ENCODE results near the gene GKN1. TPM values are rescaled to one million over a fixed set of nuclear protein-coding genes. Genes with fewer than 3 reads are reported as not detected.

Gene GKN1
- total and polyA plus RNA-seq, 7 experiments from 2014 or later = not detected

DNA sequence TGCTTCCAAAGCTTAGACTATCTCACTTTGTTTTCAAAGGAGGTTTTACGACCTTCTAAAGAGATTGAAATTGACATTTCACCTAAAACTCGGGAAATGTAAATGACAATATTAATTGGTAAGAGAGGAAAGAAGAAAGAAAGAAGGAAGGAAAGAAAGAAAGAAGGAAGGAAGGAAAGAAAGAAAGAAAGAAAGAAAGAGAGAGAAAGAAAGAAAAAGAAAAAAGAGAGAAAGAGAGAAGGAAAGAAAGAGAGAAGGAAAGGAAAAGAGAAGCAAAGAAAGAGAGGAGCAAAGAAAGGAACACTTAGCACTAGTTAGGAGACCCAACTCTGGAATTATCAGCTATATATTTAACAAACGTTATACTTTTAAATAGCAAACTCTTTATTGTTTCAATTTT is 3.7 kb downstream of the GKN1 start:
- DNase-seq (no peak), ATAC-seq (no peak)
- Mint-ChIP-seq H3K9me3 (no peaks in the 10 kb centered on the region), H3K4me3 (no peak overlapping the region), H3K36me3 (no peaks in the 10 kb centered on the region), H3K4me1 (peaks cover 0 to 2% (median 0%) of the 10 kb centered on the region in 7 donors), H3K27me3 (peaks cover 21 to 57% (median 40%) of the 10 kb centered on the region in 5 donors), H3K27ac (no peak overlapping the region)
- Histone ChIP-seq H3K27ac (ENCODE audit: low read depth, low read length) (no peak overlapping the region), H3K27me3 (ENCODE audit: control insufficient read depth in 2 of 2, insufficient read depth in 2 of 2, low read length in 2 of 2) (peaks cover 0 to 2% of the 10 kb centered on the region in 2 donors), H3K36me3 (ENCODE audit: control insufficient read depth in 2 of 3, insufficient read depth in 3 of 3, low read length in 3 of 3) (no peaks in the 10 kb centered on the region), H3K9me3 (ENCODE audit: control insufficient read depth in 2 of 3, low read length in 3 of 3) (no peaks in the 10 kb centered on the region), H3K4me1 (ENCODE audit: control insufficient read depth in 2 of 2, insufficient read depth in 2 of 2, low read length in 2 of 2) (no peaks in the 10 kb centered on the region), H3K4me3 (ENCODE audit: low read length) (no peak overlapping the region)
- POLR2A ChIA-PET = no interaction called here
- CTCF ChIA-PET = no interaction called here
- intact Hi-C loops (cut with micrococcal nuclease) = no loop called here

DNA sequence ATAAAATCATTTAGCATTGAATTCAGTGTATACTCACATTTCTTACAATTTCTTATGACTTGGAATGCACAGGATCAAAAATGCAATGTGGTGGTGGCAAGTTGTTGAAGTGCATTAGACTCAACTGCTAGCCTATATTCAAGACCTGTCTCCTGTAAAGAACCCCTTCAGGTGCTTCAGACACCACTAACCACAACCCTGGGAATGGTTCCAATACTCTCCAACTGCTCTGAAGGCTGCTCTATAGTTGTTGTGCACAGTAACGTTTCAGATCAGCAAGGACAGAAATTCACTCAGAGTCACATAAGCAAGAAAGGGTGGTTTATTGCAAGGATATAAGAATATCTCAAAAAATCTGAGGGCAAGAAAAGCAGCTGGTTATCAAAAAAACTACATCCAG is 6.5 kb downstream of the GKN1 start:
- Histone ChIP-seq H3K9me3 (ENCODE audit: control insufficient read depth in 2 of 3, low read length in 3 of 3) (no peaks in the 10 kb centered on the region), H3K36me3 (ENCODE audit: control insufficient read depth in 2 of 3, insufficient read depth in 3 of 3, low read length in 3 of 3) (no peaks in the 10 kb centered on the region), H3K4me3 (ENCODE audit: low read length) (no peak overlapping the region), H3K27ac (ENCODE audit: low read depth, low read length) (no peak overlapping the region), H3K4me1 (ENCODE audit: control insufficient read depth in 2 of 2, insufficient read depth in 2 of 2, low read length in 2 of 2) (no peaks in the 10 kb centered on the region), H3K27me3 (ENCODE audit: control insufficient read depth in 2 of 2, insufficient read depth in 2 of 2, low read length in 2 of 2) (peaks cover 0 to 2% of the 10 kb centered on the region in 2 donors)
- no peak for DNase-seq
- no peak overlapping the region for H3K4me3 Mint-ChIP-seq
- ChIA-PET POLR2A (no interaction called here), CTCF (no interaction called here)
- no peak overlapping the region for H3K27ac Mint-ChIP-seq
- peaks cover 21 to 43% (median 35%) of the 10 kb centered on the region in 5 donors for H3K27me3 Mint-ChIP-seq
- no peak for ATAC-seq
- no peaks in the 10 kb centered on the region for H3K9me3 Mint-ChIP-seq
- intact Hi-C loops (cut with micrococcal nuclease) = no loop called here
- H3K4me1 Mint-ChIP-seq = peaks cover 0 to 2% (median 0%) of the 10 kb centered on the region in 7 donors
- no peaks in the 10 kb centered on the region for H3K36me3 Mint-ChIP-seq

GRCh38 chr2:68987021-68987503 is 12.6 kb downstream of the GKN1 start:
- Mint-ChIP-seq H3K36me3 (no peaks in the 10 kb centered on the region), H3K9me3 (no peaks in the 10 kb centered on the region), H3K4me1 (no peaks in the 10 kb centered on the region), H3K27ac (no peak overlapping the region), H3K4me3 (no peak overlapping the region), H3K27me3 (peaks cover 6 to 23% (median 10%) of the 10 kb centered on the region in 5 donors)
- no peaks in the 10 kb centered on the region for H3K27me3 ChIP-seq (ENCODE audit: control insufficient read depth in 2 of 2, insufficient read depth in 2 of 2, low read length in 2 of 2)
- CTCF ChIA-PET = interaction anchor here (0.5 kb wide), 1 partner anchor 19 kb away, joined by 3 read pairs; no protein-coding TSS in a partner anchor
- ATAC-seq = no peak
- H3K9me3 ChIP-seq (ENCODE audit: control insufficient read depth in 2 of 3, low read length in 3 of 3) = no peaks in the 10 kb centered on the region
- intact Hi-C loops (cut with micrococcal nuclease) = no loop called here
- no peak overlapping the region for H3K27ac ChIP-seq (ENCODE audit: low read depth, low read length)
- H3K36me3 ChIP-seq (ENCODE audit: control insufficient read depth in 2 of 3, insufficient read depth in 3 of 3, low read length in 3 of 3) = no peaks in the 10 kb centered on the region
- POLR2A ChIA-PET = no interaction called here
- DNase-seq = no peak
- no peaks in the 10 kb centered on the region for H3K4me1 ChIP-seq (ENCODE audit: control insufficient read depth in 2 of 2, insufficient read depth in 2 of 2, low read length in 2 of 2)
- H3K4me3 ChIP-seq (ENCODE audit: low read length) = no peak overlapping the region

- H3K27me3 Mint-ChIP-seq = peaks cover 6 to 34% (median 13%) of the 10 kb centered on the region in 5 donors
- Histone ChIP-seq H3K27me3 (ENCODE audit: control insufficient read depth in 2 of 2, insufficient read depth in 2 of 2, low read length in 2 of 2) (no peaks in the 10 kb centered on the region), H3K4me1 (ENCODE audit: control insufficient read depth in 2 of 2, insufficient read depth in 2 of 2, low read length in 2 of 2) (no peaks in the 10 kb centered on the region), H3K9me3 (ENCODE audit: control insufficient read depth in 2 of 3, low read length in 3 of 3) (no peaks in the 10 kb centered on the region), H3K27ac (ENCODE audit: low read depth, low read length) (no peak overlapping the region), H3K36me3 (ENCODE audit: control insufficient read depth in 2 of 3, insufficient read depth in 3 of 3, low read length in 3 of 3) (no peaks in the 10 kb centered on the region), H3K4me3 (ENCODE audit: low read length) (no peak overlapping the region)
- ChIA-PET POLR2A (no interaction called here), CTCF (no interaction called here)
- H3K27ac Mint-ChIP-seq = no peak overlapping the region
- ATAC-seq (no peak), DNase-seq (no peak)
- no peak overlapping the region for H3K4me3 Mint-ChIP-seq
- intact Hi-C loops (cut with micrococcal nuclease) = no loop called here
- no peaks in the 10 kb centered on the region for H3K4me1 Mint-ChIP-seq
- no peaks in the 10 kb centered on the region for H3K9me3 Mint-ChIP-seq
- no peaks in the 10 kb centered on the region for H3K36me3 Mint-ChIP-seq
Observed at GRCh38 chr2:68989035-68989434, 14.6 kb downstream of the GKN1 start.

DNA sequence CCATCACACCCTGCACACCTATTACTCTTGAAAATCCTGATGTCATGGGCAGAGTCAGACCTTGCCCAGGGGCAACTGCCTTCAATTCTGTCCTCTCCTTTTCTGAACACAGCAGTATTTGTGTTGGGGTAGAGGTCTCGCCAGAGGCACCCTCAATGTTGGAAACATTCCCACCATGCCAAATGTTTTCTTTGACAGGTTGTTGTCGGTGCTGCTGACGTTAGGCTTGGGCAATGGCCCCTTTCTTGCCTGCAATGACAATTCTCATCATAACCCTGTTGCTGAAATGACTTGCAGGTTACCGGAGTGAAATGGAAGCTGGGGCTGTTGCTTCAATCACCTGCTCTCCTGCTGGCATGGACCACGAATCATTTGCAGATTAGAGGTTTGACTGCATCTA is 17.9 kb downstream of the GKN1 start:
- H3K27me3 ChIP-seq (ENCODE audit: control insufficient read depth in 2 of 2, insufficient read depth in 2 of 2, low read length in 2 of 2) = no peaks in the 10 kb centered on the region
- H3K4me3 Mint-ChIP-seq = no peak overlapping the region
- no peaks in the 10 kb centered on the region for H3K9me3 Mint-ChIP-seq
- H3K27ac ChIP-seq (ENCODE audit: low read depth, low read length) = no peak overlapping the region
- H3K27ac Mint-ChIP-seq = no peak overlapping the region
- H3K27me3 Mint-ChIP-seq = peaks cover 2 to 41% (median 25%) of the 10 kb centered on the region in 5 donors
- ChIA-PET POLR2A (no interaction called here), CTCF (no interaction called here)
- DNase-seq = no peak
- ATAC-seq = no peak
- no peaks in the 10 kb centered on the region for H3K4me1 Mint-ChIP-seq
- H3K36me3 ChIP-seq (ENCODE audit: control insufficient read depth in 2 of 3, insufficient read depth in 3 of 3, low read length in 3 of 3) = no peaks in the 10 kb centered on the region
- H3K36me3 Mint-ChIP-seq = no peaks in the 10 kb centered on the region
- H3K9me3 ChIP-seq (ENCODE audit: control insufficient read depth in 2 of 3, low read length in 3 of 3) = no peaks in the 10 kb centered on the region
- intact Hi-C loops (cut with micrococcal nuclease) = no loop called here
- H3K4me1 ChIP-seq (ENCODE audit: control insufficient read depth in 2 of 2, insufficient read depth in 2 of 2, low read length in 2 of 2) = no peaks in the 10 kb centered on the region
- H3K4me3 ChIP-seq (ENCODE audit: low read length) = no peak overlapping the region

DNA sequence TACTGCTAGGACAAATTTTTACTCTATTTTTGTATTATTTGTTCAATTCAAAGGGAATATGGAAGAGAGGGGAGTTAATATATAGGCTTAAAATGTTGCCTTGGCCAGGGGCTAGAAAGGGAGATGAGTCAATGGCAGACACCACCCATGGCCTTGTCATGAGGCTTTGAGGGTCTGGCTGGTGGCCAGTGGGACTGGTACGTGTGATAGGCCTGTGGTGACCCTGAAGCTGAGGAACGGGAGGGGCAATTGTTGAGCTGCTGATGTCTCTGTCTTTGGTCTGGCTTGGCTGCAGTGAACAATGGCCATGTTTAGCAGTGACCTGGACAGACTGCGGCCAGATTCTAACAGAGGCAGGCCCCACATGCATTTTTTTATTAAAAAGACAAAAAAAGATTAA is 18.5 kb downstream of the GKN1 start:
- H3K27ac Mint-ChIP-seq = no peak overlapping the region
- H3K4me3 ChIP-seq (ENCODE audit: low read length) = no peak overlapping the region
- no peak overlapping the region for H3K4me3 Mint-ChIP-seq
- no peak for ATAC-seq
- intact Hi-C loops (cut with micrococcal nuclease) = no loop called here
- H3K27me3 ChIP-seq (ENCODE audit: control insufficient read depth in 2 of 2, insufficient read depth in 2 of 2, low read length in 2 of 2) = no peaks in the 10 kb centered on the region
- H3K36me3 Mint-ChIP-seq = no peaks in the 10 kb centered on the region
- H3K4me1 Mint-ChIP-seq = no peaks in the 10 kb centered on the region
- H3K27me3 Mint-ChIP-seq = peaks cover 2 to 41% (median 25%) of the 10 kb centered on the region in 5 donors
- no peaks in the 10 kb centered on the region for H3K4me1 ChIP-seq (ENCODE audit: control insufficient read depth in 2 of 2, insufficient read depth in 2 of 2, low read length in 2 of 2)
- H3K9me3 ChIP-seq (ENCODE audit: control insufficient read depth in 2 of 3, low read length in 3 of 3) = no peaks in the 10 kb centered on the region
- H3K27ac ChIP-seq (ENCODE audit: low read depth, low read length) = no peak overlapping the region
- no peaks in the 10 kb centered on the region for H3K9me3 Mint-ChIP-seq
- POLR2A ChIA-PET = no interaction called here
- H3K36me3 ChIP-seq (ENCODE audit: control insufficient read depth in 2 of 3, insufficient read depth in 3 of 3, low read length in 3 of 3) = no peaks in the 10 kb centered on the region
- CTCF ChIA-PET = no interaction called here
- no peak for DNase-seq

DNA sequence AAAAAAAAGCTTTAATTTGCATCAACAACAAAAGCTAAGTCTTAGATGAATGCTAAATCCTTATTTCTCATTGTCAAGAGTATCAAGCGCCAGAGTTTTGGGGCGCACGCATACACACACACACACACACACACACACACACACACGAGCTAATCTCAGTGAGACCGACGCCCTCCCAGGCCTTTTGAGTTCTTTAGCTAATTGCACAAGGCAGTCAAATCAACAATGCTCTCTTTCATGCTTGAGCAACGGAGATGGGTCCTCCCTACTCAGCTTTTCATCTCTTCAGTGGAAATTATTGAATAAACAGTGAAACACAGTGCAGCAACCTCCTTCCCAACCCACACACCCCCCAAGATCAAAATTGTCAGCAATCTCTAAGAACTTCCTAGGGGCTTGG is 19.2 kb downstream of the GKN1 start:
- no peak for DNase-seq
- no peaks in the 10 kb centered on the region for H3K36me3 Mint-ChIP-seq
- H3K27me3 Mint-ChIP-seq = peaks cover 5 to 46% (median 29%) of the 10 kb centered on the region in 5 donors
- peaks cover 0 to 1% (median 0%) of the 10 kb centered on the region in 11 donors for H3K9me3 Mint-ChIP-seq
- ATAC-seq = no peak
- Histone ChIP-seq H3K27ac (ENCODE audit: low read depth, low read length) (no peak overlapping the region), H3K4me1 (ENCODE audit: control insufficient read depth in 2 of 2, insufficient read depth in 2 of 2, low read length in 2 of 2) (no peaks in the 10 kb centered on the region), H3K27me3 (ENCODE audit: control insufficient read depth in 2 of 2, insufficient read depth in 2 of 2, low read length in 2 of 2) (no peaks in the 10 kb centered on the region), H3K4me3 (ENCODE audit: low read length) (no peak overlapping the region), H3K36me3 (ENCODE audit: control insufficient read depth in 2 of 3, insufficient read depth in 3 of 3, low read length in 3 of 3) (no peaks in the 10 kb centered on the region), H3K9me3 (ENCODE audit: control insufficient read depth in 2 of 3, low read length in 3 of 3) (no peaks in the 10 kb centered on the region)
- peak overlapping the region in 1 of 9 donors; percentile 33 for H3K27ac Mint-ChIP-seq
- no peaks in the 10 kb centered on the region for H3K4me1 Mint-ChIP-seq
- intact Hi-C loops (cut with micrococcal nuclease) = no loop called here
- CTCF ChIA-PET = interaction anchor here (1.1 kb wide), 1 partner anchor 506 kb away, joined by 3 read pairs; no protein-coding TSS in a partner anchor
- POLR2A ChIA-PET = no interaction called here
- no peak overlapping the region for H3K4me3 Mint-ChIP-seq

Data from naive thymus-derived CD4-positive, alpha-beta T cell (primary cell).